ENCODE data around the gene CCDC187.
"Not testable (repeated sequence)": the region's sequence is repeated elsewhere in the genome, so short reads cannot be mapped to it uniquely, and the experiment has no call there.

Gene CCDC187

GRCh38 chr9:136240941-136241340 lies 63.0 kb downstream of the CCDC187 start:
- Histone ChIP-seq H3K9ac (ENCODE audit: low read length) (no peak overlapping the region), H3K4me1 (ENCODE audit: control insufficient read depth, insufficient read depth, low read length) (peaks cover 7% of the 10 kb centered on the region), H3K27ac (ENCODE audit: low read depth, low read length) (no peak overlapping the region), H3K4me3 (ENCODE audit: low read length) (no peak overlapping the region), H3K36me3 (ENCODE audit: control insufficient read depth, insufficient read depth, low read length) (no peaks in the 10 kb centered on the region), H3K27me3 (ENCODE audit: control insufficient read depth, insufficient read depth, low read length) (no peaks in the 10 kb centered on the region)

GRCh38 chr9:136239983-136240330 lies 63.9 kb downstream of the CCDC187 start:
- no peak overlapping the region for H3K27ac ChIP-seq (ENCODE audit: low read depth, low read length)
- H3K9ac ChIP-seq (ENCODE audit: low read length), result no peak overlapping the region
- no peak overlapping the region for H3K4me3 ChIP-seq (ENCODE audit: low read length)
- peaks cover 6% of the 10 kb centered on the region for H3K4me1 ChIP-seq (ENCODE audit: control insufficient read depth, insufficient read depth, low read length)
- no peaks in the 10 kb centered on the region for H3K36me3 ChIP-seq (ENCODE audit: control insufficient read depth, insufficient read depth, low read length)
- no peaks in the 10 kb centered on the region for H3K27me3 ChIP-seq (ENCODE audit: control insufficient read depth, insufficient read depth, low read length)

GRCh38 chr9:136239135-136239982 lies 64.5 kb downstream of the CCDC187 start:
- Histone ChIP-seq H3K27ac (ENCODE audit: low read depth, low read length) (no peak overlapping the region), H3K4me3 (ENCODE audit: low read length) (no peak overlapping the region), H3K4me1 (ENCODE audit: control insufficient read depth, insufficient read depth, low read length) (peaks cover under 1% of the 10 kb centered on the region), H3K27me3 (ENCODE audit: control insufficient read depth, insufficient read depth, low read length) (no peaks in the 10 kb centered on the region), H3K36me3 (ENCODE audit: control insufficient read depth, insufficient read depth, low read length) (no peaks in the 10 kb centered on the region), H3K9ac (ENCODE audit: low read length) (no peak overlapping the region)

GRCh38 chr9:136238342-136238732 lies 65.6 kb downstream of the CCDC187 start:
- Histone ChIP-seq H3K36me3 (ENCODE audit: control insufficient read depth, insufficient read depth, low read length) (peaks cover 4% of the 10 kb centered on the region), H3K27me3 (ENCODE audit: control insufficient read depth, insufficient read depth, low read length) (no peaks in the 10 kb centered on the region), H3K4me1 (ENCODE audit: control insufficient read depth, insufficient read depth, low read length) (no peaks in the 10 kb centered on the region), H3K9ac (ENCODE audit: low read length) (no peak overlapping the region), H3K27ac (ENCODE audit: low read depth, low read length) (no peak overlapping the region), H3K4me3 (ENCODE audit: low read length) (no peak overlapping the region)

GRCh38 chr9:136237486-136238341 lies 66.2 kb downstream of the CCDC187 start:
- Histone ChIP-seq H3K4me1 (ENCODE audit: control insufficient read depth, insufficient read depth, low read length) (no peaks in the 10 kb centered on the region), H3K9ac (ENCODE audit: low read length) (no peak overlapping the region), H3K27me3 (ENCODE audit: control insufficient read depth, insufficient read depth, low read length) (no peaks in the 10 kb centered on the region), H3K4me3 (ENCODE audit: low read length) (no peak overlapping the region), H3K36me3 (ENCODE audit: control insufficient read depth, insufficient read depth, low read length) (peaks cover 4% of the 10 kb centered on the region), H3K27ac (ENCODE audit: low read depth, low read length) (no peak overlapping the region)

GRCh38 chr9:136236471-136237410 lies 67.2 kb downstream of the CCDC187 start:
- H3K27ac ChIP-seq (ENCODE audit: low read depth, low read length); H3K27me3 ChIP-seq (ENCODE audit: control insufficient read depth, insufficient read depth, low read length); H3K4me1 ChIP-seq (ENCODE audit: control insufficient read depth, insufficient read depth, low read length); H3K9ac ChIP-seq (ENCODE audit: low read length); H3K4me3 ChIP-seq (ENCODE audit: low read length); H3K36me3 ChIP-seq (ENCODE audit: control insufficient read depth, insufficient read depth, low read length): not testable (repeated sequence)

- no peak overlapping the region for H3K27ac ChIP-seq (ENCODE audit: low read depth, low read length)
- peaks cover 4% of the 10 kb centered on the region for H3K36me3 ChIP-seq (ENCODE audit: control insufficient read depth, insufficient read depth, low read length)
- H3K4me1 ChIP-seq (ENCODE audit: control insufficient read depth, insufficient read depth, low read length), result no peaks in the 10 kb centered on the region
- H3K27me3 ChIP-seq (ENCODE audit: control insufficient read depth, insufficient read depth, low read length), result no peaks in the 10 kb centered on the region
- H3K4me3 ChIP-seq (ENCODE audit: low read length), result no peak overlapping the region
- no peak overlapping the region for H3K9ac ChIP-seq (ENCODE audit: low read length)
Measured at GRCh38 chr9:136235709-136236455, 68.0 kb downstream of the CCDC187 start.

- H3K27ac ChIP-seq (ENCODE audit: low read depth, low read length), result no peak overlapping the region
- no peaks in the 10 kb centered on the region for H3K27me3 ChIP-seq (ENCODE audit: control insufficient read depth, insufficient read depth, low read length)
- H3K4me3 ChIP-seq (ENCODE audit: low read length), result no peak overlapping the region
- H3K9ac ChIP-seq (ENCODE audit: low read length), result no peak overlapping the region
- no peaks in the 10 kb centered on the region for H3K4me1 ChIP-seq (ENCODE audit: control insufficient read depth, insufficient read depth, low read length)
- peaks cover 4% of the 10 kb centered on the region for H3K36me3 ChIP-seq (ENCODE audit: control insufficient read depth, insufficient read depth, low read length)
Measured at GRCh38 chr9:136235171-136235570, 68.7 kb downstream of the CCDC187 start.

- Histone ChIP-seq H3K4me1 (ENCODE audit: control insufficient read depth, insufficient read depth, low read length) (no peaks in the 10 kb centered on the region), H3K27ac (ENCODE audit: low read depth, low read length) (no peak overlapping the region), H3K9ac (ENCODE audit: low read length) (no peak overlapping the region), H3K27me3 (ENCODE audit: control insufficient read depth, insufficient read depth, low read length) (no peaks in the 10 kb centered on the region), H3K36me3 (ENCODE audit: control insufficient read depth, insufficient read depth, low read length) (peaks cover 4% of the 10 kb centered on the region), H3K4me3 (ENCODE audit: low read length) (no peak overlapping the region)
Measured at GRCh38 chr9:136234597-136234996, 69.3 kb downstream of the CCDC187 start.

GRCh38 chr9:136233868-136234267 lies 70.0 kb downstream of the CCDC187 start:
- Histone ChIP-seq H3K27me3 (ENCODE audit: control insufficient read depth, insufficient read depth, low read length) (no peaks in the 10 kb centered on the region), H3K9ac (ENCODE audit: low read length) (no peak overlapping the region), H3K4me3 (ENCODE audit: low read length) (no peak overlapping the region), H3K36me3 (ENCODE audit: control insufficient read depth, insufficient read depth, low read length) (peaks cover 4% of the 10 kb centered on the region), H3K27ac (ENCODE audit: low read depth, low read length) (no peak overlapping the region), H3K4me1 (ENCODE audit: control insufficient read depth, insufficient read depth, low read length) (no peaks in the 10 kb centered on the region)

GRCh38 chr9:136233411-136233810 lies 70.5 kb downstream of the CCDC187 start:
- Histone ChIP-seq H3K4me1 (ENCODE audit: control insufficient read depth, insufficient read depth, low read length) (no peaks in the 10 kb centered on the region), H3K36me3 (ENCODE audit: control insufficient read depth, insufficient read depth, low read length) (peaks cover 4% of the 10 kb centered on the region), H3K27ac (ENCODE audit: low read depth, low read length) (no peak overlapping the region), H3K27me3 (ENCODE audit: control insufficient read depth, insufficient read depth, low read length) (no peaks in the 10 kb centered on the region), H3K4me3 (ENCODE audit: low read length) (no peak overlapping the region), H3K9ac (ENCODE audit: low read length) (no peak overlapping the region)
